PC-3 (cell line): ENCODE data around the gene NFATC2IP.

Source experiments
- EZH2phosphoT487 ChIP-seq: fragments of 300-600 bp; sonication (generic); IDR thresholded peaks from 2 replicates; pipeline ENCODE4 v1.6.1; 2018; ENCODE audit warnings: mild to moderate bottlenecking, antibody characterized with exemption, low read length, borderline replicate concordance
- TF ChIP-seq, protein P1 (sequence below): fragments of 300-600 bp; sonication (generic); conservative IDR thresholded peaks from 2 replicates; pipeline ENCODE4 v1.5.1; 2017; ENCODE audit warnings: antibody characterized with exemption, low read depth, mild to moderate bottlenecking, low read length

DNA sequence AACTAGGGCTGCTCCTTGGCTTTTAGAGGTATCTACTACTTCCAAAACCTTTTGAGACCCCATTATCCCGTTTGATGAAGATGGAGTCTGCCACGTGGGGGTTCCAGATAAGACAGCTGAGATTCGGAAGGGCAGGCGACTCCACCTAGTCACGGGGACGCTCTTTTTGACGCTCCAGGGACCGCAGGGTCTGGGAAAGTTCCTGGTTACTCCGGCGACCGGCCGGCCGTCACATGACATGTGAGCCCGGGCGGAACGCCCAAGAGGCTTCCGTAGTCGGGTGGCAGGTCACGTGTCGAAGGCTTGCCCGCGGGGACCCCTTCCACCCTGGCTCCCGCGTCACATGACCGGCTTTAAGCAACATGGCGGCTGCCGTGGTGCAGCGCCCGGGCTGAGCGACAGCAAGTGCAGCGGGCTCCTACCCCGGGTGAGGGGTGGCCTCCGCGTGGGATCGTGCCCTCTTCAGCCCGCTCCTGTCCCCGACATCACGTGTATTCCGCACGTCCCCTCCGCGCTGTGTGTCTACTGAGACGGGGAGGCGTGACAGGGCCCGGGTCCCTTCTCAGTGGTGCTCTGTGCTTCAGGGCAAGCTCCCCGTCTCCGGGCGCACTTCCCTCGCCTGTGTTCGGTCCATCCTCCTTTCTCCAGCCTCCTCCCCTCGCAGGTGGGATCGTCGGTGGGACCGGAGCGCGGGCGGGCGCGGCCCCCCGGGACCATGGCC lies 23.9 kb downstream of the NFATC2IP start, which contains the start of gene SPNS1:
- TF ChIP-seq, protein P1, sequence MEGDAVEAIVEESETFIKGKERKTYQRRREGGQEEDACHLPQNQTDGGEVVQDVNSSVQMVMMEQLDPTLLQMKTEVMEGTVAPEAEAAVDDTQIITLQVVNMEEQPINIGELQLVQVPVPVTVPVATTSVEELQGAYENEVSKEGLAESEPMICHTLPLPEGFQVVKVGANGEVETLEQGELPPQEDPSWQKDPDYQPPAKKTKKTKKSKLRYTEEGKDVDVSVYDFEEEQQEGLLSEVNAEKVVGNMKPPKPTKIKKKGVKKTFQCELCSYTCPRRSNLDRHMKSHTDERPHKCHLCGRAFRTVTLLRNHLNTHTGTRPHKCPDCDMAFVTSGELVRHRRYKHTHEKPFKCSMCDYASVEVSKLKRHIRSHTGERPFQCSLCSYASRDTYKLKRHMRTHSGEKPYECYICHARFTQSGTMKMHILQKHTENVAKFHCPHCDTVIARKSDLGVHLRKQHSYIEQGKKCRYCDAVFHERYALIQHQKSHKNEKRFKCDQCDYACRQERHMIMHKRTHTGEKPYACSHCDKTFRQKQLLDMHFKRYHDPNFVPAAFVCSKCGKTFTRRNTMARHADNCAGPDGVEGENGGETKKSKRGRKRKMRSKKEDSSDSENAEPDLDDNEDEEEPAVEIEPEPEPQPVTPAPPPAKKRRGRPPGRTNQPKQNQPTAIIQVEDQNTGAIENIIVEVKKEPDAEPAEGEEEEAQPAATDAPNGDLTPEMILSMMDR, result no peak
- TF ChIP-seq EZH2phosphoT487, result no peak
